ENCODE measurements around the gene XPR1.
"Not testable (repeated sequence)": the region's sequence is repeated elsewhere in the genome, so short reads cannot be mapped to it uniquely, and the experiment has no call there.

Gene XPR1

DNA sequence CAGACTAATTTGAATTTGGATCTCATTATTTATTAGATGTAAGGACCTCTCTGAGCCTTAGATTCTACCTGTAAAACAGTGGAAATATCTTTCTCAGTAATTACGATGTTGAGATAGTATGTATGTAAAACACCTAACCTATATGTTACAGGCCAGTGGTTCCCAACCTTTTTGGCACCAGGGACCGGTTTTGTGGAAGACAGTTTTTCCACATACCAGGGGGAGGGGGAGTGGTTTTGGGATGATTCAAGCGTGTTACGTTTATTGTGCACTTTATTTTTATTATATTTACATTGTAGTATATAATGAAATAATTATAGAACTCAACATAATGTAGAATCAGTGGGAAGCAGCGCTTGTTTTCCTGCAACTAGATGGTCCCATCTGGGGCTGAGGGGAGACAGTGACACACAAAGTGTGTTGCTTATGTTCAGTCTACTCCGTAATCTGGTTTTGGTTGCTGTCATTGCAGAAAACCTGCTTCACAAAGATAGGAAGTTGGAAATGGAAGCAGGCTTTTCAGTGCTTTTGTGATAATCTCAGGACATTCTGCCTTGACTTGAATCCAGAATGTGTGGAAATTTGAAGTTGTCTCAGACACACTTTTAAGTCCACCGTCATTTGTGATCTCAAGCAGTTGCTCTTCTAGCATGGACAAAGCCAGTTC lies 12.8 kb downstream of the XPR1 start:
- DNase-seq (ENCODE audit: low spot score): no peak

DNA sequence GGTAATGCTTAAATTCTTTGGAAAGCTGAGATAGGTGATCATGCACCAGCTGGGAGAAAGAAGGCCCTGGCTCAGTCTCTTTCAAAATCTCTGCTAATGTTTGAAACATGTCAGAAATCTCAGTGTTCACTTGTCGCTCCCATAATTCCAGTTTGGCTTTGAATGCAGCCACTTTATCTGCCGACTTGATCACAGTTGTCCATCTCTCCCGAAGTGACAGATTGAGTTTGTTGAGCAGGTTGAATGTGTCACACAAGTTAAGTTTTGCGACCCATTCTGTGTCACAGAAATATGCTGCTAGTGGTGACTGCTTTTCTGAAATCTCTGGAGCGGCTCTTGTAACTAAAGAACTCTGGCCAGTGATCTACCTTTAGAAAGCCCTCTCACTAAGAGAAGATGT lies 13.4 kb downstream of the XPR1 start:
- DNase-seq (ENCODE audit: low spot score): not testable (repeated sequence)

DNA sequence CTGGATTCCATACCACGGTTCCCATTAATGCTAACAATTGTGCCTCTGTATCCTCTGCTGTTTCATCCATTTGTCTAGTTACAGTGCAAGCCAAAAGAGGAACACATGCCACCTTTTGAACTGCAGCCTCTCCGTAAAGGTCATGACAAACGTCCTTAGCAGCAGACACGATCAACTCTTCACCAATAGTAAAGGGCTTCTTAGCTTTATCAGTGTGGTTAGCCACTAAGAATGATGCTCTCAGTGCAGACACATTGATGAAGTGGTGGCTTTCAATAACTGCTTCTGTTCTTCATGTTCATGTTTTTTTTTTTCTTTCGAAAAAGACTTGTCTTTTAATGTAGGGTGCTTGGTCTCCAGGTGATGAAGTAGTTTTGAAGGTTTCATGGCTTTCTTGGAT lies 14.3 kb downstream of the XPR1 start:
- DNase-seq (ENCODE audit: low spot score): no peak

DNA sequence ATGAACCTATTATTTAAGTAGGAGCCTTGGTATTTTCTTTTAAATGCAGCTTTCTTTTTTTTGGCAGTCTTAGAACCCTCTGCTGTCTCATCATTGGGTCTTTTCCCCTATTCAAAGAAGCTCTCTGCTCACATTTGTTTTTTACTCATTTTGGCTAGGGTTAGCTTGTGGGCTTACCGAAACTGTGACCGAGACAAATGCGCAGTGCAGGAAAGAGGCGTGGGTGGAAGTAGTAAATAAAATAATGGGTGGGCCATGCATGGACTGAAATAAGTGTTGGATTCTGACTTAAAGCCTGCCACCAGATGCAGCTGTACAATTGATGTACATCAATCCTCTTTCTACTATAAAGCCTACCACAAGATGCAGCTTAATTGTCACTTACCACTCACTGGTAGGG lies 14.7 kb downstream of the XPR1 start:
- DNase-seq (ENCODE audit: low spot score): no peak

DNA sequence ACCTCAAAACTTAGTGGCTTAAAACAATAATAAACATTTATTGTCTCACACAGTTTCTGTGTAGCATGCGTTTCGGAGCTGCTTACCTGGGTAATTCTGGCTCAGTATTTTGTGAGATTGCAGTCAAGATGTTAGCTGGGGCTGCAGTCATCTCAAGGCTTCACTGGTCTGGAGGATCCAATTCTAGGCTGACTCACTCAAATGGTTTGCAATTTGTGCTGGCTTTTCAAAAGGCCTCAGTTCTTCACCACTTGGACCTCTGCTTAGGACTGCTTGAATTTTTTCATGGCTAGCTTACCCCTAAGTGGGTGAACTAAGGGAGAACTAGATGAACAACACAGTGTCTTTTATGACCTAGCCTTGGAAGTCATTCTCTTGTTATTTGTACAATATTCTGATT lies 21.0 kb downstream of the XPR1 start:
- no peak for DNase-seq (ENCODE audit: low spot score)

DNA sequence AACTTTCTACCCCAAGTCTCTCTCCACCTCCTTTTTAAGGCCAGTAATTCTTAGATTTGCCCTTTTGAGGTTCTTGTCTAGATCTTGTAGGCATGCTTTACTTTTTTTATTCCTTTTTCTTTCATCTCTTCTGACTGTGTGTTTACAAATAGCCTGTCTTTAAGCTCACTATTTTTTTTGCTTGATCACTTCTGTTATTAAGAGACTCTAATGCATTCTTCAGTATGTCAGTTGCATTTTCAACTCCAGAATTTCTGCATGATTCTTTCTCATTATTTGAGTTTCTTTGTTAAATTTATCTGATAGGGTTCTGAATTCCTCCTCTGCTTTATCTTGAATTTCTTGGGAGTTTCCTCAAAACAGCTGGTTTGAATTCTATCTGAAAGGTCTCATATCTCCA lies 30.9 kb downstream of the XPR1 start:
- no peak for DNase-seq (ENCODE audit: low spot score)

DNA sequence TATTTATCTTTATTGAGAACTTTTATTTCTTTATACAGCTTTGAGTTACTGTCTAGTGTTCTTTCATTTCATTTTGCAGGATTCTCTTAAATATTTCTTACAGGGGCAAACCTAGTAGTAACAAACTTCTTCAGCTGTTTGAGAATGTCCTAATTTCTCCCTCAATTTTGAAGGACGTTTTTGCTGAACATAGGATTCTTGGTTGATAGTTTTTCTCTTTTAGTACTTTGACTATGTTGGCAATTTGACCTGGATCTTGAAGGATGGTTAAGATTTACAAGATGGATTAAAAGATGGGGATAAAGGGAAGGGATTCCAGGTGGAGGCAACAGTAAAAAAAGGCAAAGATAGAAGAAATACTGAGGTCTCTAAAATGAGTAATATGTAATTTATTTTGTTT lies 38.9 kb downstream of the XPR1 start:
- no peak for DNase-seq (ENCODE audit: low spot score)

DNA sequence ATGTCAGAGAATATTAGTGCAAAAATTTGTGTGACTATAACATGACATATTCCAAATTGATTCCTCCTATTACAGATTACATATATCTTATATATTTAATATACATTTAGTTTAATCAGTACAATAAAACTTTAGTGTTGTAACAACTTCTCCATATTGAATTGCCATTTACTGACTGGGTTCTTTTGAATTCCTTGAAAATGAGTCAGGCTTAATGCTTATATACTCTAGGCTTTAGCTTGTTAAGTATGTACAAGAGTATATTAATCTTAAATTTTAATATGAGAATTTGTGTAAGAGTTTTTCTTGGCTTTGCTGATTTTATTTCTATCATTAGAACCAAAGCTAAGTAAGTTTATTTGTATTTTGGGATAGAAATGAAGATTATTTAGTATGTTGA lies 40.3 kb downstream of the XPR1 start:
- no peak for DNase-seq (ENCODE audit: low spot score)

DNA sequence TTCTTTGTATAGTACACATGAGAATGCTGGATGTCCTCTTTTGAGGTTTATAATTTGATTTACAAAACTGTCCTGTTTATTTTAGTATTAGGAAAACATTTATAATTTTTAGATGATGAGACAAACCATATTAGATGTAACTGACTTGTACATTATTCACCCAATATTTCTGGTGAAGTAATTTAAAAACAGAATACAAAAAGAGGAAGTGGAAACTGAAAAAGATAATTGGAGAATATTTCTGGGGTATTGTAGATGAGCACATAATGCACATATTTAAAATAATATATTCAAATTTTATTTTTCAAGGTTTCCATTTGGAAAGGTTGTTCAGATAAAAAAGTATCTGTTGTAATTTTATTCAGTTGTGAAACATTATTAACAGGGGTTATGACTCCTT lies 40.7 kb downstream of the XPR1 start:
- no peak for DNase-seq (ENCODE audit: low spot score)

DNA sequence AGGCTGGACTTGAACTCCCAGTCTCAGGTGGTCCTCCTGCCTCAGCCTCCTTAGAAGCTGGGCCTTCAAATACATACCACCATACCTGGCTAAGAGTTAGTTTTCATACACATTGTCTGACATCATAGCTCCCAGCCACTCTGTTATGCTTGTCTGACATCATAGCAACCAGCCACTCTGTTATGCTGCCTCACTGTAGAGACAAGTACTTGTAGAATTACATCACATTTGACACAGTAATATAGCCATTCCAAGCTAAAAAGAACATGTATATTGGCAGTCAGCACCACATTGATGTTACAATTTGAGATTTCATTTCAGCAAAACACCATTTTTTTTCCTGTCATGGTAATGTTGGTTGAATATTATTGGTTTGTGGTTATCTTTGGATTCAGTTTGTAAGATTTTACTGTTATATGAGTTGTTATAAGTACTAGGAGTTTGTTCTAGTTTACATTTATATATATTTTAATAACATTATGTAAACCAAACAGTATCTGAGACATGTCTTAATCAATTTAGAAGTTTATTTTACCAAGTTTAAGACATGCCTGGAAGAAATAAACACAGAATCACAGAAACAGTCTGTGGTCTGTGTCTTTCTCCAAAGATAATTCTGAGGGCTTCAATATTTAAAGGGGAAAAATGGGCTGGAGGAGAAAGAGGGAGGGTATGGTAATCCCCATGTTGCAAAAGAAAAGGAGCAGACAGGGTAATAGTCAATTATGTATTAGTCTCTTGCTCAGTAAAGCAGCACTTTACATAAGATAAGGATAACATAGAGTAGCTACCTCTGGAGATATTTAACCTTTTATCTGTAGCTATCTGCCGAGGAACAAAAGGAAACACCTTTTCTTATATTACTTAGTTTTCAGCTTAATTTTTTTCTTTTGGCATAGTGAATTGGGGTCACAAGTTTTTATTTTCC lies 43.0 kb downstream of the XPR1 start:
- DNase-seq (ENCODE audit: low spot score): no peak

DNA sequence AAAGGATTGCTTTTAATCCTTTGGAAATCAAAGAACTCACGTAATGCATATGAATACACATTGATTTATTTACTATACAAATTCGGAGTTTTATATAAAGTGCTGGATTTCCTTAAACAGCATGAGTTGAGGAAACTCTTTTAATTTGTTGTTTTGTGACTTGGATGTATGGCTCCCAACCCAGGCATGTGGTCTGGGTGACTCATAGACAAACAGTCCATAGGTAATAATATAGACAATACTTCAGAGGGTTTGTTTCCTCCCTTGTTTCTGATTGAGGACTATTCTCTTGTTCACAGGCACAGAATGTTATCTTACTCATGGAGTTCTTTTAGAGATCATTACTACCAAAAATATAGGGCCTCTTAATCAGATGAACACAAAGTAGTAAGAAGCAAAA lies 43.8 kb downstream of the XPR1 start:
- no peak for DNase-seq (ENCODE audit: low spot score)

DNA sequence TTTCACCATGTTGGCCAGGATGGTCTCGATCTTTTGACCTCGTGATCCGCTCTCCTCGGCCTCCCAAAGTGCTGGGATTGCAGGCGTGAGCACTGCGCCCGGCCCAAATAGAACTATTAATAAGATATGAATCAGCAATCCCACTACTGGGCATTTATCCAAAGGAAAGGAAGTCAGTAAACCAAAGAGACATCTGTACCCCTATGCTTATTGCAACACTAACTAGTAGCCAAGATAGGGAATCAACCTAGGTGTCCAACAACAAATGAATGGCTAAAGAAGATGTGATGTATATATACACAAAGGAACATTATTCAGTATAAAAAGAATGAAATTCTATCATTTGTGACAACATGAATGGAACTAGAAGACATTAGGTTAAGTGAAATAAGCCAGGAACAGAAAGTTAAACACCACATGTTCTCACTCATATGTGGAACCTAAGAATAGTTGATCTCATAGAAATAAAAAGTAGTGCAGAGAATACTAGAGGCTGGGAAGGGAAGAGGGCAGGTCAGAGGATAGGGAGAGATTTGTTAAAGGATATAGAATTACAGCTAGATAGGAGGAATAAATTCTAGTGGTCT lies 48.8 kb downstream of the XPR1 start:
- DNase-seq (ENCODE audit: low spot score): no peak

DNA sequence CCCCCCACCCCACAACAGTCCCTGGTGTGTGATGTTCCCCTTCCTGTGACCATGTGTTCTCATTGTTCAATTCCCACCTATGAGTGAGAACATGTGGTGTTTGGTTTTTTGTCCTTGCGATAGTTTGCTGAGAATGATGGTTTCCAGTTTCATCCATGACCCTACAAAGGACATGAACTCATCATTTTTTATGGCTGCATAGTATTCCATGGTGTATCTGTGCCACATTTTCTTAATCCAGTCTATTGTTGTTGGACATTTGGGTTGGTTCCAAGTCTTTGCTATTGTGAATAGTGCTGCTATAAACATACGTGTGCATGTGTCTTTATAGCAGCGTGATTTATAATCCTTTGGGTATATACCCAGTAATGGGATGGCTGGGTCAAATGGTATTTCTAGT lies 51.3 kb downstream of the XPR1 start:
- DNase-seq (ENCODE audit: low spot score): not testable (repeated sequence)

DNA sequence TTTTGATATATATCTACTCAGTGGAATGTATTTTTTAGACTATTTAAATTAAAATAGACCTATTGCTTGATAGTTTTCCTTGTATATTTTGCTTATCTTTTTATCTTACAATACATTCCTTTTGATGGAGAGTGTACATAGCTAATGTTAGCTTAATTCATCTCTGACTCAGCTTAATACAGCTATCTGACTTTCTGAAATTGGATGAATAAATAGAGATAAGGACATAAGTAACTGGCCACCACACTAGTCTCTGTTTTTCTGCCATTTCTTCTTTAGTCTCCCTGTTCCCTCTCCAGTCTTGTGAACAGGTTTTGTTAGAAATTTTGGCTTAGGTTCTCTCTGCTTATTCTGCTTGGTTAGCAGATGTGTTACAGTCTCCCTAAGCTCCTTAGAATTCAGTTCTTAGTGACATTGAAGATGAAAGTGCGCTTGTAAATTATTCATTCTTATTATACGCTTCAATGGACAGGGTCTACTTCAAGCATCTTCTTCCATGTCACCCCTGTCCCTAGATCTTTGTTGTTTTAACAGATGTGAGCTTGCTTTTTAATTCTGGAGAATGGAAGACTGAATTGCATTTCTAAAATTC lies 59.6 kb downstream of the XPR1 start:
- peak; percentile 26 for DNase-seq (ENCODE audit: low spot score)

DNA sequence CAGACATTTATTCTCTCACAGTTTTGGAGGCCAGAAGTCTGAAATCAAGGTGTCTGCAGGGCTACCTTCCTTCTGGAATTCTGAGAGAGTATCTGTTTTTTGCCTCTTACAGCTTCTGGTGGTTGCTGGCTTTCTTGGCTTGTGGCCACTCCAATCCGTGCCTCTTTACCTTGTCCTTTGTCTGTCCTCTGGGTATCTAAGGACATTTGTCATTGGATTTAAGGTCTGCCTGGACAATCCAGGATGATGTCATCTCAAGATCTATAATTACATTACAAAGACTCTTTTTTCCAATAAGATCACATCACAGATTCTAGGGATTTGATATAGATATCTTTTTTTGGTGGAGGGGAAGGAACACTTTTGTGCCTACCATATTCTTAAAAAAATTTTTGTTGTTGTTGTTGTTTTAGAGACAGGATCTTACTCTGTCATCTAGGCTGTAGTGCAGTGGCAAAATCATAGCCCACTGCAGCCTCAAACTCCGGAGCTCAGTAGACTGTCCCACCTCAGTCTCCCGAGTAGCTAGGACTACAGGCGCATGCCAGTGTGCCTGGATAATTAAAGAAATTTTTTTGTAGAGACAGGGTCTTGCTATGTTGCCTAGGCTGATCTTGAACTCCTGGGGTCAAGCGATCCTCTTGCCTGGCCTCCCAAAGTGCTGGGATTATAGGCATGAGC lies 61.9 kb downstream of the XPR1 start:
- DNase-seq (ENCODE audit: low spot score): no peak

DNA sequence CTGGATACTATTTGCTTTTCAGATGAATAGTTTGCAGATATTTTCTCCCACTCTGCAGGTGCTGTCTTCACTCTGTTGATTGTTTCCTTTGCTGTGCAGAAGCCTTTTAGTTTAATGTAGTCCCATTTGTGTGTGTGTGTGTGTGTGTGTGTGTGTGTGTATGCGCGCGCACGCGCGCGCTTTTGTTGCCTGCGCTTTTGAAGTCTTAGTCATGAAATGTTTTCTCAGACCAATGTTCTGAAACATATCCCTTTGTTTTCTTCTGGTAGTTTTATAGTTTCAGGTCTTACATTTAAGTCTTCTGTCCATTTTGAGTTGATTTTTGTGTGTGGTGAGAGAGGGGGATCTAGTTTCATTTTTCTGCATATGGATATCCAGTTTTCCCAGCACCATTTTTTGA lies 63.5 kb downstream of the XPR1 start:
- no peak for DNase-seq (ENCODE audit: low spot score)

DNA sequence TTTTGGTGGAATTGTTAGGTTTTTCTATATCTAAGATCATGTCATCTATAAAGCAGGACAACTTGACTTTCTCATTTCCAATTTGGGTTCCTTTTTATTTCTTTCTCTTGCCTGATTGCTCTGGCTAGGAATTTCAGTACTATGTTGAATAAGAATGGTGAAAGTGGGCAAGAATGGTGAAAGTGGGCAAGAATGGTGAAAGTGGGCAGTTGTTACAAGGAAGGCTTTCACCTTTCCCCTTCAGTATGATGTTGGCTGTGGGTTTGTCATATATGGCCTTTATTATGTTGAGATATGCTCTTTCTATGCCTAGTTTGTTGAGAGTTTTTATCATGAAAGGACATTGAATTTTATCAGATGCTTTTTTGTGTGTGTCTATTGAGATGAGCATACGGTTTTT lies 64.5 kb downstream of the XPR1 start:
- no peak for DNase-seq (ENCODE audit: low spot score)

DNA sequence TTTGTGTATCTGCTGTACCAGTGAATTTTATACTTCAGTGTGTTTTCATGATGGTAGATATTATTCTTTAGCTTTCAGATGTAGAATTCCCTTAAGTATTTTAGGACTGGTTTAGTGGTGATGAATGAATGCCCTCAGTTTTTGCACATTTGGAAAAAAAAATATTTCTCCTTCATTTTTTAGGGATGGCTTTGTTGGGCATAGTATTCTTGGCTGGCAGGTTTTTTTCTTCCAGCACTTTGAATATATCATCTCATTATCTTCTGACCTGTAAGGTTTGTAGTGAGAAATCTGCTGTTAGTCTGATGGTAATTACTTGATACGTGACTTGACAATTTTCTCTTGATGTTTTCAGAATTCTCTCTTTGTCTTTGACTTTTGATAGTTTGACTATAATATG lies 66.8 kb downstream of the XPR1 start:
- DNase-seq (ENCODE audit: low spot score): no peak

DNA sequence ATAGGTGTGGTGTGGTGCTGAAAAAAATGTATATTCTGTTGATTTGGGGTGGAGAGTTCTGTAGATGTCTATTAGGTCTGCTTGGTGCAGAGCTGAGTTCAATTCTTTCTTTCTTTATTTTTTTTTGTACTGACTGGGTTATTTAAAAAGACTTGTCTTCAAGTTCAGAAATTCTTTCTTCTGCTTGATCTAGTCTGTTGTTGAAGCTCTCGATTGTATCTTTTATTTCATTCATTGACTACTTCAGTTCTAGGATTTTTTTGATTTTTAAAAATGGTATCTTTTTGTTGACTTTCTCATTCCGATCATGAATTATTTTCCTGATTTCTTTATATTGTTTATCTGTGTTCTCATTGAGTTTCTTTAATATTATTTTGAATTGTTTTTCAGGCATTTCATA lies 70.6 kb downstream of the XPR1 start:
- not testable (repeated sequence) for DNase-seq (ENCODE audit: low spot score)

DNA sequence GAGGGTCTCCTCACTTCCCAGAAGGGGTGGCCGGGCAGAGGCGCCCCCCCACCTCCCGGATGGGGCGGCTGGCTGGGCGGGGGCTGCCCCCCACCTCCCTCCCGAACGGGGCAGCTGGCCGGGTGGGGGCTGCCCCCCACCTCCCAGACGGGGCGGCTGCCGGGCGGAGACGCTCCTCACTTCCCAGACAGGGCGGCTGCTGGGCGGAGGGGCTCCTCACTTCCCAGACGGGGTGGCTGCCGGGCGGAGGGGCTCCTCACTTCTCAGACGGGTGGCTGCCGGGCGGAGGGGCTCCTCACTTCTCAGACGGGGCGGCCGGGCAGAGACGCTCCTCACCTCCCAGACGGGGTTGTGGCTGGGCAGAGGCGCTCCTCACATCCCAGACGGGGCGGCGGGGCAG lies 78.9 kb downstream of the XPR1 start:
- not testable (repeated sequence) for DNase-seq (ENCODE audit: low spot score)

DNA sequence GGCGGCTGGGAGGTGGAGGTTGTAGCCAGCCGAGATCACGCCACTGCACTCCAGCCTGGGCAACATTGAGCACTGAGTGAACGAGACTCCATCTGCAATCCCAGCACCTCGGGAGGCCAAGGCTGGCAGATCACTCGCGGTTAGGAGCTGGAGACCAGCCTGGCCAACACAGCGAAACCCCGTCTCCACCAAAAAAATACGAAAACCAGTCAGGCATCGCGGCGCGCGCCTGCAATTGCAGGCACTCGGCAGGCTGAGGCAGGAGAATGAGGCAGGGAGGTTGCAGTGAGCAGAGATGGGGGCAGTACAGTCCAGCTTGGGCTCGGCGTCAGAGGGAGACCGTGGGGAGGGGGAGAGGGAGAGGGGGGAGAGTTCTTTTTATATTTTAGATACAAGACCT lies 79.4 kb downstream of the XPR1 start:
- not testable (repeated sequence) for DNase-seq (ENCODE audit: low spot score)

DNA sequence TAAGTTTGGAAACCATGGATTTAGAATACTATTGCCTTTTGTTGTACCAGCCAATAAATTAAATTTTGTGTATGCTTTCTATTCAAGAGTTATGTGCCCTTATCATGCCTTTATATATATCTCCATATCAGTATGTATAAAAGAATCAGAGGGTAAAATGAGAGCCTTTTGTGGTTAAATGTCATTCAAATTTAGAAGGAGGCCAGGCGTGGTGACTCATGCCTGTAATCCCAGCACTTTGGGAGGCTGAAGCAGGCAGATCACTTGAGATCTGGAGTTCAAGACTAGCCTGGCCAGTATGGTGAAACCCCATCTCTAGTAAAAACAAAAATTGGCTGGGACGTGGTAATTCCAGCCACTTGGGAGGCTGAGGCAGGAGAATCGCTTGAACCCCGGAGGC lies 88.9 kb downstream of the XPR1 start:
- DNase-seq (ENCODE audit: low spot score): no peak
